ENCODE data around the gene TMCO4.

Gene TMCO4

DNA sequence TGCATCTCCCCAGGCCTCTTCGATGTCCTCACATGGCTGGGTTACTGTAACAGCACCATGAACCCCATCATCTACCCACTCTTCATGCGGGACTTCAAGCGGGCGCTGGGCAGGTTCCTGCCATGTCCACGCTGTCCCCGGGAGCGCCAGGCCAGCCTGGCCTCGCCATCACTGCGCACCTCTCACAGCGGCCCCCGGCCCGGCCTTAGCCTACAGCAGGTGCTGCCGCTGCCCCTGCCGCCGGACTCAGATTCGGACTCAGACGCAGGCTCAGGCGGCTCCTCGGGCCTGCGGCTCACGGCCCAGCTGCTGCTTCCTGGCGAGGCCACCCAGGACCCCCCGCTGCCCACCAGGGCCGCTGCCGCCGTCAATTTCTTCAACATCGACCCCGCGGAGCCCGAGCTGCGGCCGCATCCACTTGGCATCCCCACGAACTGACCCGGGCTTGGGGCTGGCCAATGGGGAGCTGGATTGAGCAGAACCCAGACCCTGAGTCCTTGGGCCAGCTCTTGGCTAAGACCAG lies 120.7 kb downstream of the TMCO4 start:
- H3K27ac ChIP-seq (ENCODE audit: poor library complexity, severe bottlenecking) = no peak overlapping the region
- H3K4me1 ChIP-seq (ENCODE audit: insufficient read depth, poor library complexity, severe bottlenecking) = no peaks in the 10 kb centered on the region
- DNase-seq (ENCODE audit: low spot score) (no peak), ATAC-seq (ENCODE audit: low read depth) (no peak)
- no peaks in the 10 kb centered on the region for H3K9me3 ChIP-seq (ENCODE audit: severe bottlenecking)
- H3K27me3 ChIP-seq (ENCODE audit: insufficient read depth, poor library complexity, severe bottlenecking) = no peaks in the 10 kb centered on the region
- H3K4me3 ChIP-seq (ENCODE audit: severe bottlenecking) = no peak overlapping the region
- H3K36me3 ChIP-seq (ENCODE audit: low read depth) = no peaks in the 10 kb centered on the region
- TF ChIP-seq, protein P1, sequence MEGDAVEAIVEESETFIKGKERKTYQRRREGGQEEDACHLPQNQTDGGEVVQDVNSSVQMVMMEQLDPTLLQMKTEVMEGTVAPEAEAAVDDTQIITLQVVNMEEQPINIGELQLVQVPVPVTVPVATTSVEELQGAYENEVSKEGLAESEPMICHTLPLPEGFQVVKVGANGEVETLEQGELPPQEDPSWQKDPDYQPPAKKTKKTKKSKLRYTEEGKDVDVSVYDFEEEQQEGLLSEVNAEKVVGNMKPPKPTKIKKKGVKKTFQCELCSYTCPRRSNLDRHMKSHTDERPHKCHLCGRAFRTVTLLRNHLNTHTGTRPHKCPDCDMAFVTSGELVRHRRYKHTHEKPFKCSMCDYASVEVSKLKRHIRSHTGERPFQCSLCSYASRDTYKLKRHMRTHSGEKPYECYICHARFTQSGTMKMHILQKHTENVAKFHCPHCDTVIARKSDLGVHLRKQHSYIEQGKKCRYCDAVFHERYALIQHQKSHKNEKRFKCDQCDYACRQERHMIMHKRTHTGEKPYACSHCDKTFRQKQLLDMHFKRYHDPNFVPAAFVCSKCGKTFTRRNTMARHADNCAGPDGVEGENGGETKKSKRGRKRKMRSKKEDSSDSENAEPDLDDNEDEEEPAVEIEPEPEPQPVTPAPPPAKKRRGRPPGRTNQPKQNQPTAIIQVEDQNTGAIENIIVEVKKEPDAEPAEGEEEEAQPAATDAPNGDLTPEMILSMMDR (IDR thresholded peaks at IDR 0.05; ENCODE audit: poor library complexity, severe bottlenecking) = no peak

DNA sequence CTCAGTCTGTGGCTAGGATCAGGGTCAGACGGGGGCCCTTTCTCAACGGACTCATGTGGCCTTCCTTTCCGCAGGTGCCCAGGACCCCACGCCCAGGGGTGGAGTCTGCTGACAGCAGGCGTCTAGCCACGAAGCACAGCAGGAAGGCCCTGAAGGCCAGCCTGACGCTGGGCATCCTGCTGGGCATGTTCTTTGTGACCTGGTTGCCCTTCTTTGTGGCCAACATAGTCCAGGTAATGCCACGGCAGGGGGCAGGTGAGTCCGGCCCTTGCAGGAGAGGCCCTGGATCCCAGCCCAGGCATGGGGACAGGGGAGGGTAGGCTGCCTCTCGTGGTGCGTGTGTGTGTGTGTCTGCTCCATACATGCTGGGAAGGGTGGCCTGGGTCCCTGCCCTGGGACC lies 121.2 kb downstream of the TMCO4 start:
- no peaks in the 10 kb centered on the region for H3K27me3 ChIP-seq (ENCODE audit: insufficient read depth, poor library complexity, severe bottlenecking)
- no peak overlapping the region for H3K27ac ChIP-seq (ENCODE audit: poor library complexity, severe bottlenecking)
- no peak overlapping the region for H3K4me3 ChIP-seq (ENCODE audit: severe bottlenecking)
- TF ChIP-seq, protein P1 (IDR thresholded peaks at IDR 0.05; ENCODE audit: poor library complexity, severe bottlenecking) = no peak
- H3K4me1 ChIP-seq (ENCODE audit: insufficient read depth, poor library complexity, severe bottlenecking) = no peaks in the 10 kb centered on the region
- ATAC-seq (ENCODE audit: low read depth) = no peak
- H3K36me3 ChIP-seq (ENCODE audit: low read depth) = no peaks in the 10 kb centered on the region
- H3K9me3 ChIP-seq (ENCODE audit: severe bottlenecking) = no peaks in the 10 kb centered on the region
- no peak for DNase-seq (ENCODE audit: low spot score)

DNA sequence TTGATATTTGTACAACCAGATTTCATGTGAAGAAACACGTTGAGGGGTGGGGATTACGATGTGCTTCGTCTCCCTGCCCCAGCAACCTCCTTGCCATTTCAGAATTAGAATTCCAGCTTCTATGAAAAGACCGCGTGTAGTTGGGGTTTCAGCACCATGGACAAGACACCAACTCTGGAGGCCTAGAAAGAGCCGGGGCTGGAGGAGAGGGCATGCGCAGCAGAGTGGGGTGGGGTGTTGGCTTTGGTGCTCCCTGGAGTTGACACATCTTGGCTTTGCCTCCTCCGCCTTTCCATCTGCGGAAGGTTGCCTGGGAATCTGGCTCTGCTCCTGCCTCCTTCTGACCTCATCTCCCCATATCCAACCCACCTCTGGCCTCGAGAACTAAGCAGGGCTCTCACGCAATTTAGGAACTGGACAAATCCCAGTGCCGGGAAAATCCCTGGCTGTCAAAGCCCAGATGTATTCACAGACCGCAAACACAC lies 123.2 kb downstream of the TMCO4 start:
- Histone ChIP-seq H3K36me3 (ENCODE audit: low read depth) (no peaks in the 10 kb centered on the region), H3K4me1 (ENCODE audit: insufficient read depth, poor library complexity, severe bottlenecking) (no peaks in the 10 kb centered on the region), H3K4me3 (ENCODE audit: severe bottlenecking) (no peak overlapping the region), H3K27me3 (ENCODE audit: insufficient read depth, poor library complexity, severe bottlenecking) (no peaks in the 10 kb centered on the region), H3K9me3 (ENCODE audit: severe bottlenecking) (no peaks in the 10 kb centered on the region), H3K27ac (ENCODE audit: poor library complexity, severe bottlenecking) (no peak overlapping the region)
- DNase-seq (ENCODE audit: low spot score) = no peak
- TF ChIP-seq, protein P1 (IDR thresholded peaks at IDR 0.05; ENCODE audit: poor library complexity, severe bottlenecking) = no peak
- peak; percentile 71 for ATAC-seq (ENCODE audit: low read depth)

DNA sequence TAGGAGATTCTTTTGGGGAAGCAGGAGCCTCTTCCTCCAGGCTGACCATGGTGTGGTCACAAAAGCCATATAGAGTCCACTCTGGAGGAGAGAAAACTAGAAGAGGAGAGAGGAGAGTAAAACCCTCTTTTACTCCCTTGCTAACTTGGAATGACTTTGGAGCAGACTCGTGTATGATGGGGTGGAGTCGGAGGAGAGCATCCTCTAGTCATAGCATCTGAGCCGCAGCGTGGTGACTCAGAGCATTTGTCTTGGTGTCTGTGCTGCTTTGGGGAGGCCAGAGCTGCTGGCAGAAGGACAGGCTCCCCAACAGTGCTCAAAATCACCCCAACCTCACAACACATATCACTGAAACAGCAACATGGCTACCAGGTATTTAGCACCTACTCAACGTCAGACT lies 123.9 kb downstream of the TMCO4 start:
- no peaks in the 10 kb centered on the region for H3K27me3 ChIP-seq (ENCODE audit: insufficient read depth, poor library complexity, severe bottlenecking)
- no peak overlapping the region for H3K27ac ChIP-seq (ENCODE audit: poor library complexity, severe bottlenecking)
- H3K4me3 ChIP-seq (ENCODE audit: severe bottlenecking) = no peak overlapping the region
- no peaks in the 10 kb centered on the region for H3K4me1 ChIP-seq (ENCODE audit: insufficient read depth, poor library complexity, severe bottlenecking)
- DNase-seq (ENCODE audit: low spot score) (no peak), ATAC-seq (ENCODE audit: low read depth) (no peak)
- H3K9me3 ChIP-seq (ENCODE audit: severe bottlenecking) = no peaks in the 10 kb centered on the region
- no peaks in the 10 kb centered on the region for H3K36me3 ChIP-seq (ENCODE audit: low read depth)
- TF ChIP-seq, protein P1 (IDR thresholded peaks at IDR 0.05; ENCODE audit: poor library complexity, severe bottlenecking) = no peak

DNA sequence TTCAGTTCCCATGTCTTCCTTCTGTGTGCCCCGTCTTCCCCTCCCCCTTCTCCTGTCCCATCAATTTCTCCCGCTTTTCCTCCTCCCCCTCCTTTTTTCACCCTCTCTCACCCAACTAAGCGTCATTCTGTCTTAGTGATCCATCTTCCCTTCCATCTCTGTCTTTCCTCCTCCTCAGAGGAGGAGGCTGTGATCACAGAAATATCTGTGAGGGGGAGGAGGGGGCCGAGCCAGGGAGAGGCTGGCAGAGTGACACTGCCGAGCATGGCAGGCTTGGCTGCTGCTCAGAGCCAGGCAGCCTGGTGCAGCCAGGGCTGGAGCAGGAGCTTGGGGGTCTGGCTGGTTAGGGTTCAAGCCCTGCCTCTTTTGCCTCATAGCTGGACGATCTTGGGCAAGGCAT lies 127.5 kb downstream of the TMCO4 start:
- ATAC-seq (ENCODE audit: low read depth) (no peak), DNase-seq (ENCODE audit: low spot score) (no peak)
- no peaks in the 10 kb centered on the region for H3K36me3 ChIP-seq (ENCODE audit: low read depth)
- no peaks in the 10 kb centered on the region for H3K9me3 ChIP-seq (ENCODE audit: severe bottlenecking)
- no peaks in the 10 kb centered on the region for H3K27me3 ChIP-seq (ENCODE audit: insufficient read depth, poor library complexity, severe bottlenecking)
- TF ChIP-seq, protein P1 (IDR thresholded peaks at IDR 0.05; ENCODE audit: poor library complexity, severe bottlenecking) = no peak
- H3K27ac ChIP-seq (ENCODE audit: poor library complexity, severe bottlenecking) = no peak overlapping the region
- no peaks in the 10 kb centered on the region for H3K4me1 ChIP-seq (ENCODE audit: insufficient read depth, poor library complexity, severe bottlenecking)
- H3K4me3 ChIP-seq (ENCODE audit: severe bottlenecking) = no peak overlapping the region

Data from RWPE2 (cell line).